Measurements from ENCODE around the gene FAM8A1.
A peak's percentile ranks its signal among the peaks of the same experiment; 100 is the strongest.
"Not testable (repeated sequence)": the region's sequence is repeated elsewhere in the genome, so short reads cannot be mapped to it uniquely, and the experiment has no call there.

The FAM8A1 gene, protein sequence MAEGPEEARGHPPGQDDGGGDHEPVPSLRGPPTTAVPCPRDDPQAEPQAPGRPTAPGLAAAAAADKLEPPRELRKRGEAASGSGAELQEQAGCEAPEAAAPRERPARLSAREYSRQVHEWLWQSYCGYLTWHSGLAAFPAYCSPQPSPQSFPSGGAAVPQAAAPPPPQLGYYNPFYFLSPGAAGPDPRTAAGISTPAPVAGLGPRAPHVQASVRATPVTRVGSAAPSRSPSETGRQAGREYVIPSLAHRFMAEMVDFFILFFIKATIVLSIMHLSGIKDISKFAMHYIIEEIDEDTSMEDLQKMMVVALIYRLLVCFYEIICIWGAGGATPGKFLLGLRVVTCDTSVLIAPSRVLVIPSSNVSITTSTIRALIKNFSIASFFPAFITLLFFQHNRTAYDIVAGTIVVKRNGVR

DNA sequence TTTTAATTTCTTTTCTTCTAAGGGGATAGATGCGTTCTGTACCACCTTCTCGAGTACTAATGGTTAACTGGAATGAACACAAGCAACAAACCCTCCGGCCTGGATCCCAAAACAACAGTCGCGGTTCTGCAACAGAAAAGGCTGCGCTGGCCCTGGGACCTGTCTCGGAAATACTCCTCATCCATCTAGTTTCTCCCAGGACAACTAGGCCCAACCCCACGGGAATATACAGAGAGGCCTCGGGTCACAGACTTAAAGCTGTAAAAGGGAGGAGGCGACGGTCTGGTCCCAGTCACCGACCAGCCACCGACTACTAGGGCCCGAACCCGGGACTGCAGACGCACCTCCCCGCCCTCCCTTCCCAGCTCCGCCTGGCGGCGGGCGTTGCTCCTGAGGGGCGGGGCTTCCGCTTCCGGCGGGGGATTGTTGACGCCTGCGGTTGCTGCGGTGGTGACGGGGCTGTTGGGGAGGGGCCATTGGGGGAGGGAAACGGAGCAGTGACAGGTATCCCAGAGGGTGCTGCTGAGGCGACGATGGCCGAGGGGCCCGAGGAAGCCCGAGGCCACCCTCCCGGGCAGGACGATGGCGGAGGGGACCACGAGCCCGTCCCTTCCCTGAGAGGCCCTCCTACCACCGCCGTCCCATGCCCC, at the start of gene FAM8A1:
Gene FAM8A1 (plus strand): TSS at position 426 of the 650 bp plus-strand sequence. CDS start 108 bp downstream, at position 534.
- peak; percentile 73 to 88 for DNase-seq

DNA sequence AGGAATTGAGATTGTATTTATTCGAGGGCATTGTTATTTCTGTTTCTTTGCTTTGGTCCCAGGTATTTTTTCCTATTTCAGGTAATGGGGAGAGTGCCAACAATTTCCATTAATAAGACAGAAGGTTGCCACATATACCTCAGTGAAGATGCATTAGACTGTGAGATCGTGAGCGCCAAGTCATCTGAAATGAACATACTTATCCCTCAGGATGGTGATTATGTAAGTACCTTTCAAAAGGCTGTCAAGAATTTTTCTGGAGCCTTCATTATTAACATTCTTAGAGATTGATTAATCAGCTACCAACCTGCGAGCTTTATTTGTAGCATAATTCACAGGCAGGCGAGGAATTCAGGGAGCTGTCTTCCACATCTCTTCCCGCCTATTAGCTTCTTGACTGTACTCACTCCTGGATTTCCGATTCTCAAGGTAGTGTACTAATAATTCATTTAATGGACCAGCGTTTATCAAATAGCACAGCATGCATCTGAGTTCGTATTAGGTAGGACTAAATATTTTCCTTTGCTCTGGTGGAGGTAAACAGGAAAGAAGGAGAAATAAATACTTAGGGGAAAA, 48.6 kb upstream of the FAM8A1 start:
- no peak for DNase-seq

DNA sequence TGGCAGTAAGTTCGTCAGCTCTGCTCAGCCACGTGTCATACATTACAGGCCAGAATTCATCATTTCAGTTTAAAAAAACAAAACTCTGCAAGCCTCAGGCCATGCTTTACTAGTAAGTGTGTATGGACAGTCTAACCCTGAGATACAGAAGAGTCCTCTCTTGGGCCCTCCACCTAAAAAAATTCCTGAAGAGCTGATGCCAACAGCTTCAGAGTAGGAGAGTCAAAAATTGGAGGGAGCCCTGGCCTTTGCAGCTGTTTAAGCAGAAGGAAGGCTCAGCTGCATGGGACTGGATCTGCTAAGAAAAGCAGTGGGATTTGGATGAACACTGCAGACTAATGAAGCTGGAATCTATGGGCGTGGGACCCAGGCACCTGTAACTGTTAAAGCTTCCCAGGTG, 47.2 kb upstream of the FAM8A1 start:
- no peak for DNase-seq

DNA sequence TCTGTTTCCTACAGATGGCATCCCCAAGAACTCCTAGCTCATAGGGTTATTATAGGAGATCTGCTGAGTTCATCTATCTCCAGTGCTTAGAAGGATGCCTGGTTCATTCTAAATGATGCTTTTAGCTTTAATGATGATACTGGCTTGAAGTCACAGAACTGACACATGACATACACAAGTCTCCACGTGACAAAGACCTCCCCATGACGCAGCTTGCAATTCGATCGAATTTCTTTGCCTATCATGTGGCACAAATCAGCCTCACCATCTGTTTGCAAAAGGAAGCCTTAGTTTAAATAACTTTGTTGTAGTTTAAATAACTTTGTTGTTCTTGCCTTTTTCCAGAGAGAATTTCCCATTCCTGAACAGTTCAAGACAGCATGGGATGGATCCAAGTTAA, 44.1 kb upstream of the FAM8A1 start:
- DNase-seq = no peak

DNA sequence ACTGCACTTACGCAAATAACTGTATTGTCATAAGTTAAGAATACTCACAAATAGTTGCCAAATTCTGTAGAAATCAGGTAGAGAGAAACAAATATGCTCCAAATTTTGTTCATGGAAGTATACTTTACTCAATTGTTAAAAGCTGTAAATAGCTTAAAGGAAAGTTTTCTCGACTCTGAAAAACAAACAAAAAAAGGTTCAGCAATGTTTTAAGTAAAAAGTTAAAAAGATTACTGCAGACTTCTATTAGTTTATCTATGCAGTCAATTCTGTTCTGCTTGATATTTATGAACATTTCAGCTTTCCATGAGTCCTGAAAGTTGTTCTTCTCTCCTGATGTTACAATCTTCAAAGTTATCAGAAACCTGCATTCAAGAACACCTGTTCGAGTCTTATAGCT, 37.5 kb upstream of the FAM8A1 start:
- DNase-seq = no peak

DNA sequence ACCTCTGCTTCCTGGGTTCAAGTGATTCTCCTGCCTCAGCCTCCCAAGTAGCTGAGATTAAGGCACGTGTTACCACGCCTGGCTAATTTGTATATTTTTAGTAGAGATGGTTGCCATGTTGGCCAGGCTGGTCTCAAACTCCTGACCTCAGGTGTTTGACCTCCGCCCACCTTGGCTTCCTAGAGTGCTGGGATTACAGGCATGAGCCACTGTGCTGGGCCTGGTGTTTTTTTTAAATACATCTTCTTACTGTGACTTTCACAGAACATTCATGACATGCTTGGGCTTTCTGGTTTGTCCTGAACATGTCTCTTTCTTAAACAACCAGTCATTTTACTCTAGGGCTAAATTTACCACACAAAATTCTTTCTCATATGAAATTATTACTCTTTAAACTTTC, 34.7 kb upstream of the FAM8A1 start:
- no peak for DNase-seq

DNA sequence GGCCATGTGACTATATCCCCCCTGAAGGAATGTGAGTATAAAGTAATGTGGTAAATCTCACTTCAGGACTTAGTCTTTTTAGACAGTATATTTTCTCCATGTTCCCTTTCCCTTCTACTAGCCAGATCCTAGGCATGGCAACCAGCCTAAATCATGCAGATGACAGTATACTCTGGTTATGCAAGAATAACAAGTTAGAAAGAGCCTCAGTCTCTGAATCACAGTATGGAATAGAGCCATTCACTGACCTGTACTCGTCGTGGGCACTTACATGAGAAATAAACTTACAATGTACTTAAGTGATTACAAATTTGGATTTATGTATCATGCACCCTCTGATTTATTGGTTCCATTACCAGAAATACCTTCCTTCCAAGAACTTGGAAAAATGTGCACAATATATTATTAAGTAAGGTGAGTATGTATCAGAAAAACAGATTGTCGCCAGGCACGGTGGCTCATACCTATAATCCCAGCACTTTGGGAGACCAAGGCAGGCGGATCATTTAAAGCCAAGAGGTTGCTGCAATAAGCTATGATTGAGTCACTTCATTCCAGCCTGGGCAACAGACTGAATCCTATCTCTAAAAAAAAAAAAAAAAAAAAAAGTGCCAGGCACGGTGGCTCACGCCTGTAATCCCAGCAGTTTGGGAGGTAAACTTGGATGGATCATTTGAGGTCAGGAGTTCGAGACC, 25.1 kb upstream of the FAM8A1 start:
- DNase-seq = no peak

DNA sequence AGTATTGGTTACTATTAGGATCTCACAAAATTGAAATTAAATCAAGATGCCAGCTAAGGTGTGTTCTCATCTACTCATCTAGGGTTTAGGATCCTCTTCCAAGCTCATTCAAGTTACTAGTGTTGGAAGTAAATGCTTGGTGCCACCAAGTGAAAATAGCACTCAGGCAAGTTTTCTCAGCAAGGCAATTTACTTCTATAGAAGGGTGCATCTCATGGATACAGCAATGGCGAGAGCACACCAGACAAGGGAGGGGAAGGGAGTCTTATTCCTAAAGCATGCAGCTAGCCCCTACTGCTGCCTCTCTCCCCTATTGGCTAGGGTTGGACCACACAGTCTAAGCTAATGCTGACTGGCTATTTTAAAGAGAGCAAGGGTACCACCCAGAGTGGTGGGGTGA, 23.0 kb upstream of the FAM8A1 start:
- DNase-seq = no peak

DNA sequence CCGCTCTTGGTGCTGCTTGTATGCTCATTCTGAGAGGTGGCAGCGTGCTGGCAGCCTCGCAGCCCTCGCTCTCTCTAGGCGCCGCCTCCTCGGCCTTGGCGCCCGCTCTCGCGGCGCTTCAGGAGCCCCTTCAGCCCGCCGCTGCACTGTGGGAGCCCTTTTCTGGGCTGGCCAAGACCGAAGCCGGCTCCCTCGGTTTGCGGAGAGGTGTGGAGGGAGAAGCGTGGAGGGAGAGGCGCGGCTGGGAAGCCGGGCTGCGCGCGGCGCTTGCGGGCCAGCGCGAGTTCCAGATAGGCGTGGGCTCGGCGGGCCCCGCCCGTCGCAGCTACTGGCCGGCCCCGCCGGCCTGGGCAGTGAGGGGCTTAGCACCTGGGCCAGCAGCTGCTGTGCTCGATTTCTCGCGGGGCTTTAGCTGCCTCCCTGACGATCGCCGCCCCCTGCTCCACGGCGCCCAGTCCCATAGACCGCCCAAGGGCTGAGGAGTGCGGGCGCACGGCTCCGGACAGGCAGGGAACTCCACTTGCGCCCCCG, 19.5 kb upstream of the FAM8A1 start:
- DNase-seq = no peak

DNA sequence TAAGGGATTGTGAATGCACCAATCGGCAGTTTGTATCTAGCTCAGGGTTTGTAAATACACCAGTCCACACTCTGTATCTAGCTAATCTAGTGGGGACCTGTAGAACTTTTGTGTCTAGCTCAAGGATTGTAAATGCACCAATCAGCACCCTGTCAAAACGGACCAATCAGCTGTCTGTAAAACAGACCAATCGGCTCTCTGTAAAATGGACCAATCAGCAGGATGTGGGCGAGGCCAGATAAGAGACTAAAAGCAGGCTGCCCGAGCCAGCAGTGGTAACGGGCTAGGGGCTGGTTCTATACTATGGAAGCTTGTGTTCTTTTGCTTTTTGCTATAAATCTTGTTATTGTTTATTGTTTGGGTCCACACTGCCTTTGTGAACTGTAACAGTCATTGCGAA, 18.8 kb upstream of the FAM8A1 start:
- DNase-seq = not testable (repeated sequence)

DNA sequence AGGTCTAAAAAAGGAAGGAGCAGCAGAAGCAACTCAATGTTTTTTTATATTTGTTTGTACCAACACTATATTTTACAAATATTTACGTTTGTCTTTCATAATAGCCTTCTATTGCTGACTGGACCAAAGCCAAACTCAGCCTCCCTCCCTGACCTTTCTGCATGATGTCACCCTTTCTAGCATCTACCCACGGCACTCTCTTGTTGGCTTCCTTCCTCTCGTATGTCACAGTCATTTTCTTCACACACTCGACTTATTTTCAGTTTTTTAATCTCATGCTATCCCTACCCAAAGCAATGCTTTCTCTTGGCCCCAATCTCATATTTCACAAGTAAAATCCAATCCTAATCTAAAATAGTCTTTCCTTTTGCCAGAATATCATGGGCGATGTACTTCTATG, 16.3 kb upstream of the FAM8A1 start:
- no peak for DNase-seq

DNA sequence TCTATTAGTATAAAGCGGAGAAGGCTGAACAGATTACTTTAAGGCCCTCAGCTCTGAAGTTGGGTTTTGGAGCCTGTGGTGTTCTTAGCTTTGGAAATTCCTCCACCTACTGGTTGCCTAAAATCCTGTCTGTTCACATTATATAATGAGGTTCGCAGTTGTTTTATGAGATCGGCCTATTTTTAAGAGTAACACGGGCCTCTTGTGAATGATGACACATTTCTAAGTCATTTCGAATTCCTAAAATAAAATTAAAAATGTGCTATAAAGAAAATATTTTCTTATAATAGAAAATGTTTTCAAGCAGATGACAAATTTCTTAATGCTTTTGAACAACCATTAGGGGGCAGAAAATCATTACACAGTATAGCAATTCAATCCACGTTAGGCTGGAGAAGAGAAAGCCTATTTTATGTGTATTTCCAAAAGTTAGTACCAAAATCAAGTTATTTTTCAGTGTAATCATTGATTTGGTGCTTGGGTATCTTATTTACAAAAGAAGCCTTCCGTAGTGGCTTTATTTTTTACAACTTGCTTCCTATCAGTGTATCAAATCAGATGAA, 15.8 kb upstream of the FAM8A1 start:
- DNase-seq = peak in 1 of 2 experiments; percentile 68

DNA sequence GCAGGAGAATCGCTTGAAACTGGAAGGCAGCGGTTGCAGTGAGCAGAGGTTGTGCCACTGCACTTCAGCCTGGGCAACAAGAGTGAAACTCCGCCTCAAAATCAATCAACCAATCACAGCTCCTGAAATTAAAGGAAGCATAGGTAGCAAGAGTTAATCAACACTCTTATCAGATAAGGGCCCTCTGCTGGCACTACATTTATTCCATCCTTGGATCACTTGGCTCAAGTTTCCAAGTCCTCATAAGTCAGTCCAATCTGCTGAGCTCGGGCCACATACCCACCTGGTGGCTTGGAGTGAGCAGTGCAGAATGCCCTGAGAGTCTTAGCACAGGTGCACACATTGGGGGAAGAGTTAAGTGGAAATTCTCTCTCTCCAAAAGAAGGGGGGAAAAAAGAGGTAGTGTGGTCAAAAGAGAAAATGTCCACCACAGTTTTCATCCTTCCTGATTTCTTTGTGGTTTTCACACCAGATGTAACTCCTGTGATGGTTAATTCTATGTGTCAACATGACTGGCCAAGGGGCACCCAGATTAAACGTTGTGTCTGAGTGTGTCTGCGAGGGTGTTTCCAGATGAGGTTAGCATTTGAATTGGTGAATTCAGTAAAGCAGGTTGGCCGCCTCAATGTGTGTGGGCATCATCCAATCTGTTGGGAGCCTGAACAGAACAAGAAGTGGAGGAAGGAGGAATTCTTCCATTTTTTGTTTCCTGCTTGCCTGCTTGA, 14.2 kb upstream of the FAM8A1 start:
- DNase-seq = no peak

DNA sequence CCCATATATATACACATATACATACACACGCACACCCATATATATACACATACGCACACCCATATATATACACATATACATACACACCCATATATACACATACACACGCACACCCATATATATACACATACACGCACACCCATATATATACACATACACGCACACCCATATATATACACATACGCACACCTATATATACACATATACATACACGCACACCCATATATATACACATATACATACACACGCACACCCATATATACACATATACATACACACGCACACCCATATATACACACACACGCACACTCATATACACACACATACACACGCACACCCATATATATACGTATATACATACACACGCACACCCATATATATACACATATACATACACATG, 13.5 kb upstream of the FAM8A1 start:
- DNase-seq = not testable (repeated sequence)

DNA sequence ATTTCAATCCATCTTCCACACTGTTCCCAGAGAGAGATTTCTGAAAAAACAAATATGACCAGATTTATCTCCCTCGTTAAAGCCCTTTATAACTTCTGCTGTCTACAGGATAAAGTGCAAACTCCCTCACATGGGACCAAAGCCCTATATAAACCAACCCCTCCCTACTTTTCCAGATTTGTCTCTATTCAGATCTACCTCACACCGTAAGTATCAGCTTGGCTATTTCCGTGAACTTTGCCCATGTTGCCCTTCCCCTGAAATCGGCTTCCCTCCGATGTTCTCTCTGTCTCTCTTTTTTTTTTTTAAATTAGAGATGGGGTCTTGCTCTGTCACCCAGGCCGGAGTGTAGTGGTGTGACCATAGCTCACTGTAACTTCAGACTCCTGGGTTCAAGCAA, 12.1 kb upstream of the FAM8A1 start:
- DNase-seq = no peak

DNA sequence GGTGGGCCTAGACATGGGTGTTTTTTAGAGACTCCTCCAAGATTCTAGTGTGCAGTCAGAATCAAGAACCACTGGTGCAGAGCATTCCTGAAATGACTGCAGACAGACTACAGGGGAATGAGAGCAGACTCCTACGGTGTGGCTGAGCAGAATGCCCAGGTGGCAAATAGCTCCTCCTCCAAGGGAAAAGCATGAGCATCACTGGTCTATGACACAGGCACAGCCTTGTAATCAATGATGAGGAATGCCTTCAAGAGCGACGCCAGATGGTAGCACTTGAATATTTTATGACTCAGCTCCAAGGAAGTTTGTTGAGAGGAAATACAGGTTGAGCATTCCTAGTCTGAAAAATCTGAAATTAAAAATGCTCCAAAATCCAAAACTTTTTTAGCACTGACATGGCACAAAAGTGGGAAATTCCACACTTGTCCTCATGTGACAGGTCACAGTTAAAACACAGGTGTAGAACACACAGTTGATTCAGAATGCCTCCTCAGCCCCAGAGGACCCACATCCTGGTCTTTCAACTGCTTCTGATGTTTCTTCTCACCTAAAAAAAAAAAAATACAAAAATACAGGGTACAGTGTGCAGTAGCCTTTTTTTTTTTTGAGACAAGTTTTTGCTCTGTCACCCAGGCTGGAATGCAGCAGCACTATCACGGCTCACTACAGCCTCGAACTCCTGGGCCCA, 10.6 kb upstream of the FAM8A1 start:
- DNase-seq = no peak

DNA sequence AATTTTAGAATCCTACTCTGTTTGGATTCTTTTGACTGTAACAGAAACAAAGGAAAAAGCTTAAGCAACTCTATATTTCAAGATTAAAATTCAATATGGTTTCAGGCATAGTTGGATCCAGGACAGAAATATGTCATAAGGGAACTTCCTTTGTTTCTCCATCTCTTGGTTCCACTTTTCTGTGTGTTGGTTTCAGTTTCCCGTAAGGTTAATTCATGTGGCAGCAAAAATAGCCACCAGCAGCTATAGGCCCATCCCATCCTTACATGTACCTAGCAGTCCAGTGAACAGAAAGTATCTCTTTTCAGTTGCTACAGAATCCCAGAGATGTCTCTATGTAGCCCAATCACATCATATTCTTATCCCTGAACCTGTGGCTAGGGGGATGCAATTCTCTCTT, 8.8 kb upstream of the FAM8A1 start:
- no peak for DNase-seq

DNA sequence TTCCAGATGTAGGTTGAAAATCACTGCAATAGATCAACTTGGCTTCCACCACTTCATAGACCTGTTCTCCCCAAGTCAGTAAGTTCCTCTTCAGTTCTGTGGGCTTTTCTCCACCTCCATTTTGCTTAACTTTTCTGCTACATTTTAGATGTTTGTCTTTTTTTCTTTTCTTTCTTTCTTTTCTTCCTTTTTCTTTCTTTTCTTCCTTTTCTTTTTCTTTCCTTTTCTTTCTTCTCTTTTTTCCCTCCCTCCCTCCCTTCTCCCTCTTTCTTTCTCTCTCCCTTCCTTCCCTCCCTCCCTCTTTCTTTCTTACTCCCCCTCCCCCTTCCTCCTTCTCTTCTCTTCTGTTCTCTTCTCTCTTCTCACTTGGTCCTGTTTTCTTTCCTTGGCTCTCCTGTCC, 6.9 kb upstream of the FAM8A1 start:
- no peak for DNase-seq

DNA sequence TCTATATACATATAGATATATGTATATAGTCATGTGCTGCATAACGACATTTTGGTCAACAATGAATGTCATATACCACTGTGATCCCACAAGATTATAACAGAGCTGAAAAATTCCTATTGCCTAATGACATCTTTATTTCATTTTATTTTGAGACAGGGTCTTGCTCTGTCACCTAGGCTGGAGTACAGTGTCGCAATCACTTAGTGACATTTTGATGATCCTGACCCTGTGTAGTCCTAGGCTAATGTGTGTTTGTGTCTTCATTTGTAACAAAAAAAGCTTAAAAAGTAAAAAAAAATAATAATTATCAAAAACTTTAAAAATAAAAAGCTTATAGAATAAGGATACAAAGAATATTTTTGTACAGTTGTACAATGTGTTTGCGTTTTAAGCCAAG, 4.0 kb upstream of the FAM8A1 start:
- no peak for DNase-seq

DNA sequence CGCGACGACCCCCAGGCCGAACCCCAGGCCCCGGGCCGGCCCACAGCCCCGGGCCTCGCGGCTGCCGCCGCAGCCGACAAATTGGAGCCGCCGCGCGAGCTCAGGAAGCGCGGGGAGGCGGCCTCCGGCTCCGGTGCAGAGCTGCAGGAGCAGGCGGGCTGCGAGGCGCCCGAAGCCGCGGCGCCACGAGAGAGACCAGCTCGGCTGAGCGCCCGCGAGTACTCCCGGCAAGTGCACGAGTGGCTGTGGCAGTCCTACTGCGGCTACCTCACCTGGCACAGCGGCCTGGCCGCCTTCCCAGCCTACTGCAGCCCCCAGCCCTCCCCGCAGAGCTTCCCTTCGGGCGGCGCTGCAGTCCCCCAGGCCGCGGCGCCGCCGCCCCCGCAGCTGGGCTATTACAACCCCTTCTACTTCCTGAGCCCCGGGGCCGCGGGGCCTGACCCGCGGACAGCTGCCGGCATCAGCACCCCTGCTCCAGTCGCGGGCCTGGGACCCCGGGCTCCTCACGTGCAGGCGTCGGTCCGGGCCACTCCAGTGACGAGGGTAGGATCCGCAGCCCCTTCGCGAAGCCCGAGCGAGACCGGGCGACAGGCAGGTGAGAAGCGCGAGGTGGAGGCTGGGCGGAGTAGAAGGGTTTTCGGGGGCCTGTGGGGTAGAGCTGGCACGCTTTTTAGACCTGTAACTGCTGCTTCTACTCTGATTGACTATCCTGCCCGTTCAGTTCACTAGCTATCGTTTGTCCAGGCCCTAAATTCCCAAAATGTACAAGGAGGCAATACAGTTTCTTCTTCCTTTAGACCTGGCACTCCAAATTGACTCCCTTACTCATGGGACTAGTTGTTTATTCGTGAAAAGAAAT, 654 bp downstream of the FAM8A1 start:
- DNase-seq = no peak

DNA sequence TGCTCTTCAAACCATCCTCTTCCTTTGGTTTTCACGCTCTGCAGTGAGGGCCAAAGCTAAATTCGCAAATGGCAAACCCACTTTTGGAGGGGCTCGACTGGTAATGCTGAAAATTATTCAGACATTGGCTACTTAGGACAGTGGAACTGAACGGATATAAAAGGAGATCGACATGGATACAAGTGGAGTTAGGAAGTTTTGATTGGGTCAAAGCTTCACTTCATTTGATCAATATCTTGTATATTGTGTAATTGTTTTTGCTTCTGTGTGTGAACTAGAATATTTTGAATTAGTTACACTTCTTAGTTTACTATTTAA, 1.2 kb downstream of the FAM8A1 start:
- no peak for DNase-seq
